ENCODE results near the gene NOS1.
"Not testable (repeated sequence)": the region's sequence is repeated elsewhere in the genome, so short reads cannot be mapped to it uniquely, and the experiment has no call there.

Gene NOS1

DNA sequence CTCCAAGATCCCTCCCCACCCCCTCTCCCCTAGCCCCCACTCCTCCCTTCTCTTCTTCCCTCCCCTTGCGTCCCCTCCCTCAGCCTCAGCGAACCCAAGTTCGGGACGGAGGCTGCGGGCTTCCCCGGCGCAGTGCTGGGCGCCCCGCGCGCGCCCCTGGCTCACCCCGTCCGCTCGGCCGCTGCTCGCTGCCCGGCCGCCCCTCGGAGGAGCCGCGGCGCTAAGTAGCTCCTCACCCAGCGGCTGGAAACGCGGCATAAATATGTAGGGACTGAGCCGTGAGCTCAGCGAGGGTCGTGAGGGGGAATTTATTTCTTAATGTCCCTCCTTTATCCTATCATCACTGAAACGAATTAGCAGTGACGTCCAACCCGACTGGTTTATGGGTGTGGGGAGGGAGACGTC, at the start of gene NOS1:
Gene NOS1, minus strand, starts transcription at position 280 of the 405 bp plus-strand sequence. CDS start 30,557 bp downstream, outside the sequence.
- no peak for DNase-seq (ENCODE audit: low spot score)

- no peak for DNase-seq (ENCODE audit: low spot score)
Observed at GRCh38 chr12:117409286-117409685, 47.9 kb upstream of the NOS1 start.

DNA sequence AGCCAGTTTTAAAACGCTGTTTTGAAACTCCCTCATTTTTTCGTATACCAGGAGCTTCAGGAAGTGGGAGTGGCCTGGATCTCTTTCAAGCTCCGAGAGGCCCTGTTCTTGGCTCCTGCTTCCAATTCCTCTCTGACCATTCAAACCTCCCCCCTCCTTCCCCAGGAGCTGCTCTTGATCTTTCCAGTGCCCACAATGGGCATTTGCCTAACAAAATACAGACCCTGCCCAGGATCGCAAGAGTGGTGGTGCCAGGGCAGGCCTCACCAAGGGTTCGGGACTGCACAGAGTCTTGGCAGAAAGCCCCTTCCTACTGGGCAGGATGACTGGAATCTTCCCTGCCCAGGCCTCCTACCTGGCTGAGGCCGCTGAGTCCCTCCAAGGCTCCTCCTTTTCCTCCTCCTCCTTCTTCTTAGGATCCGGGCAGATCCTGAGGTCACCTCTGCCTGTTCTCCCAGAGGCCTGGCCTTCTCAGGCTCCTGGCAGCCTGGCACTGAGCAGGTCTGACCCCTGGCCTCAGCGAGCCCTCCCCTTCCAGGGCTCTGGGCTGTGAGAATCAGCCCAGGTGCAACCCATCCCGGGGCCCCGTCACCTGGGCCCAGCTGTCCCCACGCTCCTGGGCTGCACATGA, 46.9 kb upstream of the NOS1 start:
- DNase-seq (ENCODE audit: low spot score) = peak; percentile 22

- DNase-seq (ENCODE audit: low spot score) = no peak
Observed at GRCh38 chr12:117404940-117405339, 43.5 kb upstream of the NOS1 start.

DNA sequence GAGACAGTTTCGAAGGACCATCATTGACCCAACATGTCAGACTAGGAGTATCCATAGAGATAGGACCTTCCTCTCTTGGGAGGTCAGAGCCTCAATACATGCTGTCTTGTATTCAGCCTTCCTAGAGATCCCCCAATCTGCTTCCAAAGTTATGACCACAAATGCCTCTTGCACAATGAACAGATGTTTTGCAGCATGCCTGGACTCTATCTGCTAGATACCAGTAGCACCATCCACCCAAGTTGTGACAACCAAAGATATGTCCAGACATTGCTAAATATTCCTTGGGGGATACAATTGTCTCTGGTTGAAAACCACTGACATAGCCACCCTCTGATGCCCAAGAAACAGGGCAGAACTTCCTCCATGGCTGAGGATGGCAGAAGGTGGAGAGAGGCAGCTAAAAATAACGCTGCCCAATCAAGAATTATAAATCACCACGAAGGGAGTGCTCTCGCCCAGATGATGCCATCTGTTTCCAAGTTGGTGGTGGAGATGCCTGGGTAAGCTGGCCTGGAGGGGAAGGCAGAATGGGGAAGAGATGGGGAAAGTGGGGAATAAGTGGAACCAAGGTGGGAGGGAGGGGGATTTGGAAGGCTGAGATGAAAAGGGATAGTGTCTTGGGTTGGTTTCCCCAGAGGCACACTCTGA, 42.9 kb upstream of the NOS1 start:
- no peak for DNase-seq (ENCODE audit: low spot score)

GRCh38 chr12:117403586-117404139, 42.2 kb upstream of the NOS1 start:
- no peak for DNase-seq (ENCODE audit: low spot score)

DNA sequence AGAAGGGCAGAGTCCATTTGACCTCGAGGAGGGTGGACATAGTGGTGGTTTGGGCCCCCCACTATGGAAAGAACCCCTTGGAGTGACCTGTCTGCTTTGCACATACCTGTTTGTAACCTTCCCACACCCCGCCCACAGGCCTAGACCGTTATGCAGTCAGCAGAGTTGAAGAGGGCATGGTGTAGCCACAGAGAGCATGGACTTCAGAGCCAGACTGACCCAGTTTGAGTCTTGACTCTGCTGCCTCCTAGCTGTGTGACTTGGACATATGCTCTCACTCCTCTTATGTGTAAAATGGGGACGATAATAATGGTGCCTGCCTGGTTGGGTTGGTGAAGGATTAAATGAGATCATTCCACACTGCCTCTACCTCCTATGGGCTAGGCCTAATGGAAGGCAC, 40.9 kb upstream of the NOS1 start:
- no peak for DNase-seq (ENCODE audit: low spot score)

DNA sequence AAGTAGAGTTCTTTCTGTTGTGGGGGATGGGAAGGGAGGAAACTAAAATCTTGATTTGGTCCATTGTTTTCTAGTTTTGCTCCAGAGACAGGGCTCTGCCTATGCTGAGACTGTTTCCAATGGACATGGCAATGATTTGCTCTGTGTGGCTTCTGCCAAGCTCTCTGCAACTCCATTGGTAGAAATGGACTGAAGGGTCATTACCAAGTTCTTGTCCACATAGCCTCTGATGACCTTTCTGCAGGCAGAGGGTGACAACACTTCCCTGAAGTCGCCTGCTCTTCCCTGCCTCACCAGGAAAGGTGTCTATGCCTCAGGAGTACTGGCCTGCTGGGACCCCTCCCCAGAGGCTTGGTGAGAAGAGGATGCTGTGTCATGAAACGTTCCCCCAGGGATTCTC, 39.5 kb upstream of the NOS1 start:
- DNase-seq (ENCODE audit: low spot score) = no peak

DNA sequence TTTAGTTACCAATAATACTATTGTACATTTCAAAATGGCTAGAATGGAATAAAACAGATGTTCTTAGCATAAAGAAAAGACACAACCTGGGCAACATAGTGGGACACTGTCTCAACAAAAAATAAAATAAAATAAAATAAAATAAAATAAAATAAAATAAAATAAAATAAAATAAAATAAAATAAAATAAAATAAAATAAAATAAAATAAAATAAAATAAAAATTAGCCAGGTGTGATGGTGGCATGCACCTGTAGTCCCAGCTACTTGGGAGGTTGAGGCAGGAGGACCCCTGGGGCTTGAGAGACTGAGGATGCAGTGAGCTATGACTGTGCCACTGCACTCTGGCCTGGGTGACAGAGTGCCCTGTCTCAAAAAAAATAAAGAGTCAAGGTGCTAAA, 37.1 kb upstream of the NOS1 start:
- DNase-seq (ENCODE audit: low spot score) = not testable (repeated sequence)

DNA sequence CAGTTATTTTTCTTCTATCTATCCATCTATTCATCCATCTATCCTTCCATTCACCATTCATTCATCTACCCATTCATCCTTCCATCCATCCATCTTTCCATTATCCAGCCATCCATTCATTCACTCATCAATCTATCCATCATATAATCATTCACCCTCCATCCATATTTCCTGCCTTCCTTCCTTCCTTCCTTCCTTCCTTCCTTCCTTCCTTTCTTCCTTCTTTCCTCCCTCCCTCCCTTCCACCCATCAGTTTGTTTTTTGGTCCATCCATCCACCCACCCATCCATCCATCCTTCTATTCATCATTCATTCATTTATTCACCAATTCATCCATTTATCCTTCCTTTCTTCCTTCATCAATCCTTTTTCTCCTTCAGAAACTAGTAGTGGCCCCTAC, 34.3 kb upstream of the NOS1 start:
- no peak for DNase-seq (ENCODE audit: low spot score)

GRCh38 chr12:117394491-117394890, 33.1 kb upstream of the NOS1 start:
- DNase-seq (ENCODE audit: low spot score) = no peak

- DNase-seq (ENCODE audit: low spot score) = no peak
Observed at GRCh38 chr12:117393656-117394055, 32.2 kb upstream of the NOS1 start.

GRCh38 chr12:117390866-117391265, 29.4 kb upstream of the NOS1 start:
- no peak for DNase-seq (ENCODE audit: low spot score)

DNA sequence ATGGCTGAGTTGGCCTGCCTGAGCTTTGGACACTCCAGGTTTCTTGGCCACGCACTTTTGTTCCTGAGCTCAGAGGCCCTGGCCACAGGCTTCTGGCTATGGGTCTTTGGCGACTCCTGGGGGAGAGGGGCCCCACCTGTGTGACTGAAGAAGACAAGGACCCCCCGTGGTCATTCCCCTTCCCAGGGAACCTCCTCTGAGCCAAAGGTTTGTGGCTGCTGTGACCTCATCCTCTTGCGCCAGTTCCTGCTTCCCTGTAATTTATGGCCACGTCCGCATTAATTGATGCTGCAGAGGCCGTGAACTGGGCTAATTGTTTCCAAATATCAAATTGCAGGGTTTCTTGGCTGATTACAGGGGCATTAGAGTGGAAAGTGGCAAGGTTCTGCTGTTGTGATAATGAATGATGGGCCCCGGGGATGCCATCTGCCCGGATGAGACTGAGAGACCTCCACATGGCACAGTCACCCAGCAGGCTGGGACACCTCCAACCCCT, 27.6 kb upstream of the NOS1 start:
- no peak for DNase-seq (ENCODE audit: low spot score)

DNA sequence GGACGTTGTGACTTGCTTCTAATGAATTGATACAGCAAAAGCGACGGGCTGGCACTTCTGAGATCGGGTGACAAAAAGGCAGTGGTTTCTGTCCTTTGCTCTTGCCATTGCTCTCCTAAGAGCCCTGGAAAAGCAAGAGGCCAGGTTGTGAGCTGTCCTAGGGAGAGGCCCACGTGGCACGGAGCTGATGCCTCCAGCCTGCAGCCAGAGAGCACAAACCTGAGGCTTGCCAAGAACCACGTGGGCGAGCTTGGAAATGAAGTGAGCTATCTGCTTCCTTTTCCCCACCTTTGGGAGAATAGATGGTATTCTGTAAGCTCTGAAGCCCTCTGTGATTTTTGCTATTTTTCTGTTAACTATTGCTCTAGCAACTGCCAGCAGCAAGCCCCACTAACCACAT, 26.4 kb upstream of the NOS1 start:
- DNase-seq (ENCODE audit: low spot score) = no peak

DNA sequence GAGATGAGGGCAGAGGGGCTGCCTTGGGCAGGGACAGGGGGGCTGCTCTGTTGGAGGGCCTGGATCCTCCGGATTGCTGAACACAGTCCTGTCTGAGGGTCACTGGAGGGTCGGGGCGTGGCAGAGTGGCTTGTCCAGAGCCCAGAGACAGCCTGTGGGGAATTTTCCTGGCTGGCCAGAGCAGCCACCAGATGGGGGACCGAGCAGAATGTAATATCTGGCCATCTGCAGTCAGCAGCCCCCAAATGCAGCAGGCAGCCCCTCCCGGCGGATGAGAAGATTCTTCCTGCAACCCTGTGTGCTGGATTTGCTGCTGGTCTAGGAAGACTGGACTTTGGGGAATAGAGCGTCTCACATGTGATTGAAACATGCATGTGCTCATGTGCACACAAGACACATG, 23.3 kb upstream of the NOS1 start:
- no peak for DNase-seq (ENCODE audit: low spot score)

- DNase-seq (ENCODE audit: low spot score) = no peak
Observed at GRCh38 chr12:117380083-117380482, 18.7 kb upstream of the NOS1 start.

GRCh38 chr12:117377758-117378157, 16.3 kb upstream of the NOS1 start:
- no peak for DNase-seq (ENCODE audit: low spot score)

GRCh38 chr12:117370588-117370987, 9.2 kb upstream of the NOS1 start:
- DNase-seq (ENCODE audit: low spot score) = no peak

GRCh38 chr12:117370000-117370399, 8.6 kb upstream of the NOS1 start:
- not testable (repeated sequence) for DNase-seq (ENCODE audit: low spot score)

GRCh38 chr12:117367006-117367638, 5.7 kb upstream of the NOS1 start:
- DNase-seq (ENCODE audit: low spot score) = peak; percentile 87

GRCh38 chr12:117365049-117365616, 3.7 kb upstream of the NOS1 start:
- no peak for DNase-seq (ENCODE audit: low spot score)
